IMR-90 (cell line): ENCODE measurements around the gene SSTR4. TPM values are rescaled to one million over a fixed set of nuclear protein-coding genes. Genes with fewer than 3 reads are reported as not detected.

Experiments
- ATAC-seq: fragments of 200-7000 bp; cut with Tn5 transposase; 2 replicates; pipeline ENCODE4 v1.9.1; 2020; ENCODE audit warnings: low read depth, mild to moderate bottlenecking, moderate library complexity
- BruUV-seq: library from RNA; stranded (reverse); fragments of 400-500 nt; replicated peaks from 2 replicates; lab custom pipeline; 2021; lab: Mats Ljungman, UMichigan
- CTCF ChIA-PET: fragments of 300-600 bp; formaldehyde crosslinking; extraction: SDS; loops from one replicate; lab custom pipeline; 2021; ENCODE audit warnings: antibody characterized with exemption; lab: Yijun Ruan, JAX
- POLR2A ChIA-PET: fragments of 300-600 bp; sonication (Branson Sonifier 250); formaldehyde crosslinking; loops from one replicate; lab custom pipeline; 2022; ENCODE audit warnings: antibody characterized with exemption; ENCODE audit not compliant: unreplicated experiment; lab: Charles Lee
- DNase-seq: peaks from one replicate; pipeline ENCODE4 v3.0.0; 2013
- H2AFZ ChIP-seq: replicated peaks from 2 replicates; pipeline ENCODE3; 2013; ENCODE audit warnings: low read length, mild to moderate bottlenecking; ENCODE audit not compliant: poor library complexity
- H2AK5ac ChIP-seq: 2 replicates; pipeline ENCODE4 v1.6.1; 2013; ENCODE audit warnings: low read depth, low read length, inconsistent platforms
- H2AK9ac ChIP-seq: replicated peaks from 2 replicates; pipeline ENCODE3; 2013; ENCODE audit warnings: mild to moderate bottlenecking, low read depth, low read length, moderate library complexity; ENCODE audit not compliant: poor library complexity
- H2BK120ac ChIP-seq: 2 replicates; pipeline ENCODE4 v1.6.1; 2013; ENCODE audit warnings: low read depth, low read length, inconsistent platforms
- H2BK15ac ChIP-seq: 3 replicates; pipeline ENCODE4 v1.6.1; 2013; ENCODE audit warnings: low read depth, low read length, inconsistent platforms
- H2BK20ac ChIP-seq: 2 replicates; pipeline ENCODE4 v1.6.1; 2013; ENCODE audit warnings: low read depth, mild to moderate bottlenecking, inconsistent platforms, low read length, moderate library complexity
- H2BK5ac ChIP-seq: 2 replicates; pipeline ENCODE4 v1.6.1; 2013; ENCODE audit warnings: mild to moderate bottlenecking, low read depth, low read length, inconsistent platforms; ENCODE audit not compliant: poor library complexity, severe bottlenecking
- H3K14ac ChIP-seq: replicated peaks from 2 replicates; pipeline ENCODE4 v1.6.1; 2013; ENCODE audit warnings: low read depth, low read length, inconsistent platforms
- H3K18ac ChIP-seq: 2 replicates; pipeline ENCODE4 v1.6.1; 2013; ENCODE audit warnings: low read depth, low read length, control low read depth
- H3K23ac ChIP-seq: 2 replicates; pipeline ENCODE4 v1.6.1; 2013; ENCODE audit warnings: low read depth, low read length, inconsistent platforms
- H3K27ac ChIP-seq: 2 replicates; pipeline ENCODE4 v1.5.1; 2013; ENCODE audit warnings: mild to moderate bottlenecking, control low read depth, low read length; ENCODE audit not compliant: insufficient read depth
- H3K27me3 ChIP-seq: 2 replicates; pipeline ENCODE4 v1.6.1; 2013; ENCODE audit warnings: low read length; ENCODE audit not compliant: control insufficient read depth, insufficient read depth
- H3K36me3 ChIP-seq: 2 replicates; pipeline ENCODE4 v1.6.1; 2013; ENCODE audit warnings: low read length, mixed read lengths; ENCODE audit not compliant: control insufficient read depth, insufficient read depth
- H3K4ac ChIP-seq: 2 replicates; pipeline ENCODE4 v1.6.1; 2013; ENCODE audit warnings: low read depth, low read length, inconsistent platforms
- H3K4me1 ChIP-seq: 2 replicates; pipeline ENCODE4 v1.6.1; 2013; ENCODE audit warnings: low read length, mixed read lengths; ENCODE audit not compliant: control insufficient read depth, insufficient read depth
- H3K4me2 ChIP-seq: 2 replicates; pipeline ENCODE4 v1.6.1; 2013; ENCODE audit warnings: low read depth, mild to moderate bottlenecking, control low read depth, low read length, moderate library complexity
- H3K4me3 ChIP-seq: 2 replicates; pipeline ENCODE4 v1.5.1; 2013; ENCODE audit warnings: low read depth, mild to moderate bottlenecking, control low read depth, low read length, moderate library complexity; ENCODE audit not compliant: insufficient read depth
- H3K56ac ChIP-seq: 2 replicates; pipeline ENCODE4 v1.6.1; 2013; ENCODE audit warnings: low read length, inconsistent platforms; ENCODE audit not compliant: insufficient read depth; ENCODE audit errors: extremely low read depth
- H3K79me1 ChIP-seq, 2 experiments: 2 replicates each; pipeline ENCODE4 v1.6.1; 2013; ENCODE audit warnings: low read length in 2 of 2, inconsistent platforms in 1 of 2, low read depth in 1 of 2
- H3K9ac ChIP-seq: 2 replicates; pipeline ENCODE4 v1.6.1; 2013; ENCODE audit warnings: low read depth, low read length, control low read depth
- H3K9me1 ChIP-seq: 2 replicates; pipeline ENCODE4 v1.6.1; 2013; ENCODE audit warnings: low read length, inconsistent platforms; ENCODE audit not compliant: insufficient read depth
- H3K9me3 ChIP-seq: 2 replicates; pipeline ENCODE4 v1.6.1; 2013; ENCODE audit warnings: low read length; ENCODE audit not compliant: control insufficient read depth, insufficient read depth
- H4K20me1 ChIP-seq: 2 replicates; pipeline ENCODE4 v1.6.1; 2013; ENCODE audit warnings: low read length, inconsistent platforms; ENCODE audit not compliant: insufficient read depth
- H4K5ac ChIP-seq: 2 replicates; pipeline ENCODE4 v1.6.1; 2013; ENCODE audit warnings: mild to moderate bottlenecking, low read depth, low read length, control low read depth
- H4K8ac ChIP-seq, 2 experiments: 2 replicates each; pipeline ENCODE4 v1.6.1; 2013; ENCODE audit warnings: low read depth in 2 of 2, low read length in 2 of 2, control low read depth in 1 of 2, inconsistent platforms in 1 of 2
- H4K91ac ChIP-seq: 2 replicates; pipeline ENCODE4 v1.6.1; 2013; ENCODE audit warnings: low read depth, low read length, inconsistent platforms; ENCODE audit not compliant: insufficient read depth
- CHD1 ChIP-seq: IDR thresholded peaks from 2 replicates; pipeline ENCODE4 v1.6.1; 2012; ENCODE audit warnings: low read depth, low read length, improper control_type of control experiment
- MAZ ChIP-seq: IDR thresholded peaks from 2 replicates; pipeline ENCODE4 v1.6.1; 2012; ENCODE audit warnings: low read depth, mild to moderate bottlenecking, low read length, improper control_type of control experiment, moderate library complexity, borderline replicate concordance
- NFE2L2 ChIP-seq: fragments of 150-350 bp; IDR thresholded peaks from 2 replicates; pipeline ENCODE4 v1.6.1; 2016; ENCODE audit warnings: low read depth, mild to moderate bottlenecking, low read length
- POLR2A ChIP-seq: IDR thresholded peaks from 2 replicates; pipeline ENCODE4 v1.6.1; 2012; ENCODE audit warnings: mild to moderate bottlenecking, low read depth, low read length
- USF2 ChIP-seq: fragments of 150-350 bp; IDR thresholded peaks from 2 replicates; pipeline ENCODE4 v1.6.1; 2017; ENCODE audit warnings: mild to moderate bottlenecking, antibody characterized with exemption, low read length, low read depth
- WGBS, 2 experiments: methylation state at CpG; one replicate each; pipeline versions ENCODE4 v1.1.5 to v1.1.7; 2013; ENCODE audit warnings: missing lambda C conversion rate in 2 of 2; ENCODE audit not compliant: insufficient read length in 1 of 2; ENCODE audit errors: extremely low coverage in 2 of 2; 5-methylcytosine and 5-hydroxymethylcytosine counted together
- dilution Hi-C: fragments of 300-500 bp; cut with HindIII; formaldehyde crosslinking; loops from one replicate; pipeline ENCODE4 v1.14.3; 2018; ENCODE audit warnings: low sequenced_read_pairs; ENCODE audit not compliant: unreplicated experiment
- in situ Hi-C: fragments of 300-500 bp; cut with MboI; formaldehyde crosslinking; loops from 3 replicates; pipeline ENCODE4 v1.14.3; 2019; ENCODE audit warnings: low sequenced_read_pairs, inconsistent platforms, mixed read lengths
- intact Hi-C: fragments of 100-400 bp; cut with micrococcal nuclease; formaldehyde crosslinking; loops from 2 replicates; pipeline ENCODE4 v1.10.0; 2022
- polyA plus RNA-seq, 3 experiments: library from polyadenylated mRNA; depleted of rRNA; stranded (reverse); fragments of >200 nt; gene quantifications; 2 replicates each; pipeline ENCODE4 v1.2.3, GENCODE V29; 2012; ENCODE audit warnings: low replicate concordance in 1 of 3
- total RNA-seq: library from RNA; depleted of rRNA; stranded (reverse); fragments of >200 nt; gene quantifications from 2 replicates; pipeline ENCODE4 v1.2.3, GENCODE V29; 2012
- TF ChIP-seq, protein P1 (sequence below): conservative IDR thresholded peaks from 2 replicates; pipeline ENCODE4 v1.5.1; 2012; ENCODE audit warnings: mild to moderate bottlenecking, low read depth, low read length, improper control_type of control experiment

SSTR4 gene
- total and polyA plus RNA-seq, 2 of the 4 experiments (the other 2 are of a cell fraction) = not detected

DNA sequence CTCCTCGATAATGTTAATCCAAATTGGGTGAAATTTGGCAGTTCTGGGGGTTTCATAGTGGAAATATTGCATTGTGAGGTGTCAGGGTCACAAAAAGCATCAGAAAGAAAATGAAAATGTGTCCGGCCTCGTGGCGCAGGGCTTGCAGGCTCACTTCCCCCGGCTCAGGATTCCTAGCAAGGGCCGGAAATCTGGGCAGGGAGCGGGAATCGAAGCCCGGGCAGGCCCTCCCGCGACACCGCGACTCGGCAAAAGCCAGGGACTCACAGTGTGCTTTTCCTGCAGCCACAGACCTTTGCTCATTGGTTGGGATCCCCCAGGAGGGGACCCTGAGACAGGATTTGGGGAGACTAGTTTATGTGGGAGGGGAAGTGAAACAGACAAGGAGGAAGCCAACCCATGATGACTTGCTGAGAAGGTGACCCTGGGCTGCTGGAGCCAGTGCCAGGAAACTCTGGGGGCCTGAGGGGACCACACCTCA lies 51.9 kb downstream of the SSTR4 start:
- 79% methylated on average over 8 of the region's 14 CpGs; no CpG with 5 or more reads in 1 of the 2 experiments for WGBS, 2 experiments
- POLR2A ChIA-PET = no interaction called here
- intact Hi-C loops = no loop called here

More for the DNA sequence above, 51.9 kb downstream of the SSTR4 start:
- Histone ChIP-seq H2AFZ (no peak overlapping the region), H3K27me3 (peaks cover 34% of the 10 kb centered on the region), H3K36me3 (no peaks in the 10 kb centered on the region), H3K18ac (no peak overlapping the region), H2AK5ac (no peak overlapping the region), H2BK120ac (no peak overlapping the region), H4K5ac (no peak overlapping the region), H3K27ac (no peak overlapping the region), H4K91ac (no peak overlapping the region), H4K20me1 (no peaks in the 10 kb centered on the region), H4K8ac (no peak overlapping the region), H3K14ac (no peak overlapping the region), H3K4me1 (no peaks in the 10 kb centered on the region), H3K4me3 (no peak overlapping the region), H3K4me2 (no peak overlapping the region), H3K23ac (no peak overlapping the region), H3K9ac (no peak overlapping the region), H3K56ac (no peak overlapping the region), H2AK9ac (no peak overlapping the region), H3K79me1 (no peaks in the 10 kb centered on the region), H3K9me3 (no peaks in the 10 kb centered on the region), H2BK20ac (no peak overlapping the region), H2BK5ac (no peak overlapping the region), H3K9me1 (no peaks in the 10 kb centered on the region), H3K4ac (no peak overlapping the region), H2BK15ac (no peak overlapping the region)
- DNase-seq (no peak), ATAC-seq (no peak)
- CTCF ChIA-PET = no interaction called here
- TF ChIP-seq NFE2L2 = no peak
- TF ChIP-seq, protein P1, sequence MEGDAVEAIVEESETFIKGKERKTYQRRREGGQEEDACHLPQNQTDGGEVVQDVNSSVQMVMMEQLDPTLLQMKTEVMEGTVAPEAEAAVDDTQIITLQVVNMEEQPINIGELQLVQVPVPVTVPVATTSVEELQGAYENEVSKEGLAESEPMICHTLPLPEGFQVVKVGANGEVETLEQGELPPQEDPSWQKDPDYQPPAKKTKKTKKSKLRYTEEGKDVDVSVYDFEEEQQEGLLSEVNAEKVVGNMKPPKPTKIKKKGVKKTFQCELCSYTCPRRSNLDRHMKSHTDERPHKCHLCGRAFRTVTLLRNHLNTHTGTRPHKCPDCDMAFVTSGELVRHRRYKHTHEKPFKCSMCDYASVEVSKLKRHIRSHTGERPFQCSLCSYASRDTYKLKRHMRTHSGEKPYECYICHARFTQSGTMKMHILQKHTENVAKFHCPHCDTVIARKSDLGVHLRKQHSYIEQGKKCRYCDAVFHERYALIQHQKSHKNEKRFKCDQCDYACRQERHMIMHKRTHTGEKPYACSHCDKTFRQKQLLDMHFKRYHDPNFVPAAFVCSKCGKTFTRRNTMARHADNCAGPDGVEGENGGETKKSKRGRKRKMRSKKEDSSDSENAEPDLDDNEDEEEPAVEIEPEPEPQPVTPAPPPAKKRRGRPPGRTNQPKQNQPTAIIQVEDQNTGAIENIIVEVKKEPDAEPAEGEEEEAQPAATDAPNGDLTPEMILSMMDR = no peak
- TF ChIP-seq MAZ = no peak
- TF ChIP-seq POLR2A = no peak
- TF ChIP-seq USF2 = no peak
- TF ChIP-seq CHD1 = no peak
- no TSS peak for BruUV-seq
- in situ Hi-C loops (loop anchor here (25.0 kb wide), 1 partner anchor 100 kb away; no protein-coding TSS in a partner anchor), dilution Hi-C loops (no loop called here)
